RWPE2 (cell line): ENCODE data around the gene SNIP1.

Experiments
- ATAC-seq: fragments of 200-7000 bp; cut with Tn5 transposase; 3 replicates; pipeline ENCODE4 v1.9.1; 2021; ENCODE audit warnings: low read depth
- DNase-seq: peaks from one replicate; pipeline ENCODE4 v3.0.0-alpha.2; 2020; ENCODE audit warnings: low spot score
- H3K27ac ChIP-seq: fragments of 450-650 bp; 2 replicates; pipeline ENCODE4 v1.5.1; 2017; ENCODE audit warnings: mild to moderate bottlenecking; ENCODE audit not compliant: poor library complexity, severe bottlenecking
- H3K27me3 ChIP-seq: fragments of 250-450 bp; sonication (Bioruptor Pico); 2 replicates; pipeline ENCODE4 v1.5.1; 2021; ENCODE audit warnings: mild to moderate bottlenecking, moderate library complexity; ENCODE audit not compliant: insufficient read depth, poor library complexity, severe bottlenecking
- H3K36me3 ChIP-seq: fragments of 250-450 bp; sonication (Bioruptor Pico); 2 replicates; pipeline ENCODE4 v1.5.1; 2020; ENCODE audit warnings: low read depth, mild to moderate bottlenecking, moderate library complexity
- H3K4me1 ChIP-seq: fragments of 250-450 bp; sonication (Bioruptor Pico); 2 replicates; pipeline ENCODE4 v1.5.1; 2021; ENCODE audit warnings: mild to moderate bottlenecking, moderate library complexity; ENCODE audit not compliant: insufficient read depth, poor library complexity, severe bottlenecking
- H3K4me3 ChIP-seq: fragments of 250-450 bp; sonication (Bioruptor Pico); 2 replicates; pipeline ENCODE4 v1.5.1; 2021; ENCODE audit warnings: mild to moderate bottlenecking, moderate library complexity; ENCODE audit not compliant: severe bottlenecking
- H3K9me3 ChIP-seq: fragments of 250-450 bp; sonication (Bioruptor Pico); 2 replicates; pipeline ENCODE4 v1.5.1; 2021; ENCODE audit warnings: mild to moderate bottlenecking, moderate library complexity; ENCODE audit not compliant: severe bottlenecking
- TF ChIP-seq, protein P1 (sequence below): fragments of 450-650 bp; IDR thresholded peaks from one replicate; pipeline ENCODE4 v1.5.1; 2017; ENCODE audit warnings: mild to moderate bottlenecking, moderate library complexity; ENCODE audit not compliant: poor library complexity, severe bottlenecking

The SNIP1 gene

GRCh38 chr1:37558411-37558810 is 4.3 kb upstream of the SNIP1 start:
- no peak overlapping the region for H3K4me3 ChIP-seq
- H3K36me3 ChIP-seq = peaks cover 2% of the 10 kb centered on the region; the same call in 1 of the 2 replicates
- H3K4me1 ChIP-seq = peaks cover 2% of the 10 kb centered on the region
- DNase-seq = no peak
- no peak overlapping the region for H3K27ac ChIP-seq
- TF ChIP-seq, protein P1, sequence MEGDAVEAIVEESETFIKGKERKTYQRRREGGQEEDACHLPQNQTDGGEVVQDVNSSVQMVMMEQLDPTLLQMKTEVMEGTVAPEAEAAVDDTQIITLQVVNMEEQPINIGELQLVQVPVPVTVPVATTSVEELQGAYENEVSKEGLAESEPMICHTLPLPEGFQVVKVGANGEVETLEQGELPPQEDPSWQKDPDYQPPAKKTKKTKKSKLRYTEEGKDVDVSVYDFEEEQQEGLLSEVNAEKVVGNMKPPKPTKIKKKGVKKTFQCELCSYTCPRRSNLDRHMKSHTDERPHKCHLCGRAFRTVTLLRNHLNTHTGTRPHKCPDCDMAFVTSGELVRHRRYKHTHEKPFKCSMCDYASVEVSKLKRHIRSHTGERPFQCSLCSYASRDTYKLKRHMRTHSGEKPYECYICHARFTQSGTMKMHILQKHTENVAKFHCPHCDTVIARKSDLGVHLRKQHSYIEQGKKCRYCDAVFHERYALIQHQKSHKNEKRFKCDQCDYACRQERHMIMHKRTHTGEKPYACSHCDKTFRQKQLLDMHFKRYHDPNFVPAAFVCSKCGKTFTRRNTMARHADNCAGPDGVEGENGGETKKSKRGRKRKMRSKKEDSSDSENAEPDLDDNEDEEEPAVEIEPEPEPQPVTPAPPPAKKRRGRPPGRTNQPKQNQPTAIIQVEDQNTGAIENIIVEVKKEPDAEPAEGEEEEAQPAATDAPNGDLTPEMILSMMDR = no peak
- H3K9me3 ChIP-seq = peaks cover 3% of the 10 kb centered on the region
- no peaks in the 10 kb centered on the region for H3K27me3 ChIP-seq
- no peak for ATAC-seq

DNA sequence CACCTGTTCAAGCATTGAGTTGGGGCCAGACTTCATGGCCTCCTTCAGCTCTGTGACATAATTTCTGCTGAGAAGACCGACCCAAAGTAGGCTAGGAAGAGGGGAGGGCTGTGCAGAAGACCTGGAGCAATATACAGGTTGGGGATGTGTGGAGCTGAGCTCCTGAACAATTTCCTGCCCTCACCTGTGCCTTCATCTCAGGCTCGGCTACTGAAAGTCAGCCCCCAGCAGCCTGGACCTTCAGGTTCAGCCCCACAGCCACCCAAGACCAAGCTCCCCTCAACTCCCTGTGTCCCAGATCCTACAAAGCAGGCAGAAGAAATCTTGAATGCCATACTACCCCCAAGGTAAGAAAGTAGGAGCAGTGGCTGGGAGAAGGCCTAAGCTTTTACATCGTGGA is 3.3 kb upstream of the SNIP1 start:
- peaks cover 6% of the 10 kb centered on the region for H3K4me1 ChIP-seq
- DNase-seq (no peak), ATAC-seq (no peak)
- no peak overlapping the region for H3K27ac ChIP-seq
- TF ChIP-seq, protein P1 = no peak
- H3K9me3 ChIP-seq = peaks cover 3% of the 10 kb centered on the region
- H3K27me3 ChIP-seq = no peaks in the 10 kb centered on the region
- H3K36me3 ChIP-seq = peaks cover 3% of the 10 kb centered on the region
- no peak overlapping the region for H3K4me3 ChIP-seq

DNA sequence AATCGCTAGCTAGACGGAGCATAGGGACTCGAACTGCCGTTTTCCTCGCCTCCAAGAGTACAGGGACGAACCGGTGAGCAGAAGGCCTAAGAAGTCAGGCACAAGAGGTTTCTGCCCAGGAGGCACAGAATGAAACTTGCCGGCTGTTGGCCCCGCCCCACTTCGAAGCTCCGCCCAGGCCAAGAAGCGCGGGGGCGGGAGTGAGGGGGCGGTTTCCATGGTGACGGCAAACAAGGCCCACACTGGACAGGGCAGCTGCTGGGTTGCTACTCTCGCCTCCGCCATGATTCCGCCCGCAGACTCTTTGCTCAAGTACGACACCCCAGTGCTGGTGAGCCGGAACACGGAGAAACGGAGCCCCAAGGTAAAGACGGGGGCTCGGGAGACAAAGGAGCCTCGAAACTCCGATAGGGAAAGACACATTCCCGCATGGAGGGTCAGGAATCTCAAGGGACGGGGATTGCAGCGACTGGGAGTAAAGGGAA is 2.7 kb upstream of the SNIP1 start, which contains the start of gene DNALI1:
Gene DNALI1 (plus strand): TSS at position 229 of the 485 bp plus-strand sequence. CDS start 55 bp downstream, at position 284.
- DNase-seq = no peak
- TF ChIP-seq, protein P1 = no peak
- no peak for ATAC-seq

GRCh38 chr1:37553598-37553926 is 531 bp downstream of the SNIP1 start:
- DNase-seq (no peak), ATAC-seq (peak; percentile 24; the same call in 2 of the 3 replicates)
- Histone ChIP-seq H3K9me3 (peaks cover 3% of the 10 kb centered on the region), H3K4me3 (peak overlapping the region; percentile 90), H3K36me3 (peaks cover 35% of the 10 kb centered on the region), H3K4me1 (peaks cover 6% of the 10 kb centered on the region), H3K27me3 (no peaks in the 10 kb centered on the region), H3K27ac (peak overlapping the region; percentile 32)
- TF ChIP-seq, protein P1 = no peak

More for the DNA sequence above, 2.7 kb upstream of the SNIP1 start, which contains the start of gene DNALI1:
- H3K27ac ChIP-seq = no peak within 1 kb of the TSS
- H3K27me3 ChIP-seq = no peaks in the 10 kb centered on the region
- H3K9me3 ChIP-seq = peaks cover 3% of the 10 kb centered on the region
- H3K36me3 ChIP-seq = peaks cover 9% of the 10 kb centered on the region
- peaks cover 6% of the 10 kb centered on the region for H3K4me1 ChIP-seq
- H3K4me3 ChIP-seq = no peak within 1 kb of the TSS

DNA sequence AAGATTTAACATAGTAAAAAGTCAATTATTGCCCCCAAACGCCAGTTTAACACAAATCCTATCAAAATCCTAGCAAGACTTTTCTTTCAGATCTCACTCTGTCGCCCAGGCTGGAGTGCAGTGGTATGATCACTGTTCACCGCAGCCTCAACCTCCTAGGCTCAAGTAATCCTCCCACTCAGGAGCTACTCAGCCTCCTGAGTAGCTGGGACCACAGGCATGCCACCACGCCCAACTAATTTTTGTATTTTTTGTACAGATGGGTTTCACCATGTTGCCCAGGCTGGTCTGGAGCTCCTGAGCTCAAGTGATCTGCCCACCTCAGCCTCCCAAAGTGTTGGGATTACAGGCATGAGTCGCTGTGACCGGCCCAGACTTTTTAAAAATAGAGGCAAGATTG is 4.8 kb downstream of the SNIP1 start:
- DNase-seq = no peak
- Histone ChIP-seq H3K4me1 (peaks cover 6% of the 10 kb centered on the region), H3K27ac (no peak overlapping the region), H3K9me3 (peaks cover 1% of the 10 kb centered on the region), H3K4me3 (no peak overlapping the region), H3K27me3 (no peaks in the 10 kb centered on the region), H3K36me3 (peaks cover 70% of the 10 kb centered on the region)
- ATAC-seq = no peak
- TF ChIP-seq, protein P1 = no peak
